Transverse colon (tissue), 4 donors: Measurements from ENCODE around the gene OSBPL2. TPM values are rescaled to one million over a fixed set of nuclear protein-coding genes. Genes with fewer than 3 reads are reported as not detected.

Source experiments
- DNase-seq: peaks from one replicate; pipeline ENCODE4 v3.0.0-alpha.2; 2019
- H3K27ac ChIP-seq, 4 donors: fragments of 200-600 bp; sonication (generic); 2 replicates each; pipeline ENCODE4 v1.5.1; 2016 to 2018; ENCODE audit warnings: inconsistent platforms in 4 of 4
- H3K27me3 ChIP-seq: fragments of 200-600 bp; sonication (generic); 2 replicates; pipeline ENCODE4 v1.5.1; 2017; ENCODE audit warnings: inconsistent platforms
- H3K36me3 ChIP-seq, 4 donors: fragments of 200-600 bp; sonication (generic); 2 replicates each; pipeline ENCODE4 v1.5.1; 2017 to 2019; ENCODE audit warnings: inconsistent platforms in 4 of 4
- H3K4me1 ChIP-seq, 4 donors: fragments of 200-600 bp; sonication (generic); 2 replicates each; pipeline ENCODE4 v1.5.1; 2017 to 2020; ENCODE audit warnings: inconsistent platforms in 4 of 4
- H3K4me3 ChIP-seq, 4 donors: fragments of 200-600 bp; sonication (generic); 1 replicate in 1 of 4; 2 replicates in 3 of 4; pipeline versions ENCODE4 v1.5.1 to v1.6.1; 2017 to 2019; ENCODE audit warnings: inconsistent platforms in 4 of 4
- H3K9me3 ChIP-seq, 2 donors: fragments of 200-600 bp; sonication (generic); 2 replicates each; pipeline ENCODE4 v1.5.1; 2017 to 2019; ENCODE audit warnings: inconsistent platforms in 2 of 2
- EP300 ChIP-seq: sonication (generic); formaldehyde crosslinking; IDR thresholded peaks from one replicate; pipeline ENCODE4 v1.6.1; 2017; ENCODE audit warnings: antibody characterized with exemption, low read depth
- POLR2A ChIP-seq: fragments of 450-650 bp; IDR thresholded peaks from one replicate; pipeline ENCODE4 v1.6.1; 2016; ENCODE audit warnings: antibody characterized with exemption, mild to moderate bottlenecking, moderate library complexity
- POLR2AphosphoS5 ChIP-seq, 3 donors: sonication (generic); formaldehyde crosslinking; IDR thresholded peaks; one replicate each; pipeline ENCODE4 v1.6.1; 2016; ENCODE audit warnings: antibody characterized with exemption in 3 of 3
- WGBS, 2 donors: methylation state at CpG; one replicate each; pipeline ENCODE4 v1.1.5; 2018; ENCODE audit warnings: low coverage in 1 of 2; 5-methylcytosine and 5-hydroxymethylcytosine counted together
- in situ Hi-C, 4 donors: fragments of 200-750 bp; cut with MboI; loops; one replicate each; pipeline versions ENCODE4 v1.15.0 to v1.15.1; 2017; ENCODE audit warnings: low sequenced_read_pairs in 3 of 4, low pct_ligation_motif_present in 1 of 4, low pct_unique_long_range_greater_than_20kb in 1 of 4
- intact Hi-C: fragments of 100-400 bp; cut with DNase I; formaldehyde crosslinking; loops from one replicate; pipeline ENCODE4 v1.15.1; 2023; ENCODE audit warnings: low total_unique reads
- total RNA-seq, 4 donors: library from RNA; depleted of rRNA; stranded (reverse); fragments of >200 nt; gene quantifications; one replicate each; pipeline ENCODE4 v1.1.0, GENCODE V29; 2016
- TF ChIP-seq, protein P1 (sequence below), 5 experiments: fragments of 200-600 bp in 3 of 5; fragments of 450-650 bp in 2 of 5; sonication (generic) in 3 of 5; IDR thresholded peaks; 1 replicate in 2 of 5; 2 replicates in 3 of 5; pipeline ENCODE4 v1.5.1; 2016 to 2017; ENCODE audit warnings: antibody characterized with exemption in 5 of 5, inconsistent platforms in 3 of 5, mild to moderate bottlenecking in 2 of 5, moderate library complexity in 1 of 5

Gene OSBPL2
- total RNA-seq, 4 donors from 2014 or later: 36.2 to 101 (median 73.3) TPM

DNA sequence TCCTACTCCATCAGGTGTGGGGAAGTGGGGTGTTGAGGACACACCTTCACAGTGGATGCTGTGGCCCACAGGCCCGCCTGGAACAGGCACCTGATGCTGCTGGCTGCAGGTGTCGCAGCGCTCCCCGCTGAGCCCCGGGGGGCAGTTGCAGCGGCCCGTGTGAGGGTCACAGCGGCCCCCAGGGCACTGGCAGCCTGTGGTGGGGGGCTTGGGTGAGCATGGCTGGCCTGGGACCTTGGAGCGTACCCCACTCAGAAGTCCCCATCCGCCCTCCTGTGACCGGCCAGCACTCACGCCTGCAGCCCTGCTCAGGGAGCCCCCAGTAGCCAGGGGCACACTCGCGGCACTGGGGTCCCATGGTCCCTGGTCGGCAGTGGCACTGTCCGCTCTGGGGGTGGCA is 83.7 kb downstream of the OSBPL2 start:
- WGBS, 2 donors: 94% methylated on average over 12 of the region's 16 CpGs; no CpG with 5 or more reads in 1 of the 2 donors
- Histone ChIP-seq H3K9me3 (no peaks in the 10 kb centered on the region), H3K36me3 (no peaks in the 10 kb centered on the region), H3K27ac (no peak overlapping the region), H3K4me3 (no peak overlapping the region), H3K27me3 (no peaks in the 10 kb centered on the region), H3K4me1 (no peaks in the 10 kb centered on the region)
- intact Hi-C loops (no loop called here), in situ Hi-C loops (no loop called here)
- DNase-seq: no peak
- no peak for TF ChIP-seq POLR2AphosphoS5 (IDR thresholded peaks at IDR 0.05)
- TF ChIP-seq, protein P1, sequence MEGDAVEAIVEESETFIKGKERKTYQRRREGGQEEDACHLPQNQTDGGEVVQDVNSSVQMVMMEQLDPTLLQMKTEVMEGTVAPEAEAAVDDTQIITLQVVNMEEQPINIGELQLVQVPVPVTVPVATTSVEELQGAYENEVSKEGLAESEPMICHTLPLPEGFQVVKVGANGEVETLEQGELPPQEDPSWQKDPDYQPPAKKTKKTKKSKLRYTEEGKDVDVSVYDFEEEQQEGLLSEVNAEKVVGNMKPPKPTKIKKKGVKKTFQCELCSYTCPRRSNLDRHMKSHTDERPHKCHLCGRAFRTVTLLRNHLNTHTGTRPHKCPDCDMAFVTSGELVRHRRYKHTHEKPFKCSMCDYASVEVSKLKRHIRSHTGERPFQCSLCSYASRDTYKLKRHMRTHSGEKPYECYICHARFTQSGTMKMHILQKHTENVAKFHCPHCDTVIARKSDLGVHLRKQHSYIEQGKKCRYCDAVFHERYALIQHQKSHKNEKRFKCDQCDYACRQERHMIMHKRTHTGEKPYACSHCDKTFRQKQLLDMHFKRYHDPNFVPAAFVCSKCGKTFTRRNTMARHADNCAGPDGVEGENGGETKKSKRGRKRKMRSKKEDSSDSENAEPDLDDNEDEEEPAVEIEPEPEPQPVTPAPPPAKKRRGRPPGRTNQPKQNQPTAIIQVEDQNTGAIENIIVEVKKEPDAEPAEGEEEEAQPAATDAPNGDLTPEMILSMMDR (IDR thresholded peaks at IDR 0.05): no peak

DNA sequence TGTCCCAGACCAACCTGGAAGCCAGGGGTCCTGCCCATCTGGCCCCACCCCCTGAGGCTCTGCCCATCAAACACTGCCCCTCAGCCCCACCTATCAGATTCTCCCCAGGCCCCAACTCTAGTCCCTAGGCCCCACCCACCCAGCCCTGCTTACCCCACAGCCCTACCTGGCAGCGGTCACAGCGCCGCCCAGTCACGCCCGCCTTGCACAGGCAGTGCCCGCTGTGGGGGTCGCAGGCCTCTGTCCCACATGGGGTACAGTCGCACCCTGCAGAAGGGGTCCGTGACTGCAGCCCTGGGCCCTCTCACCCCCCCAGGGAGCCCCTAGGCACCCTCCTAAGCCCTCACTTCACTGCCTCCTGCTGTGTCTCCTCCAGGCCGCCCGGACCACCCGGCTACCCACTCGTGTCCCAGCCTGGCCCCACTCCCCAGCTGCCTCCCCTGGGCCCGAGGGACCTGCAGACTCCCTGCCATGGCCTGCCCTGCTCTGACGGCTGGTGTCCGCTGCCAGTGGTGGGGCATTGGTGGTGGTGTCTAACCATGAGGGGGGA is 84.2 kb downstream of the OSBPL2 start:
- Histone ChIP-seq H3K4me1 (no peaks in the 10 kb centered on the region), H3K27ac (no peak overlapping the region), H3K4me3 (no peak overlapping the region), H3K36me3 (no peaks in the 10 kb centered on the region), H3K27me3 (no peaks in the 10 kb centered on the region), H3K9me3 (no peaks in the 10 kb centered on the region)
- intact Hi-C loops: no loop called here
- no peak for TF ChIP-seq EP300
- TF ChIP-seq, protein P1 (IDR thresholded peaks at IDR 0.05): no peak
- TF ChIP-seq POLR2AphosphoS5 (IDR thresholded peaks at IDR 0.05): no peak
- TF ChIP-seq POLR2A: no peak
- no peak for DNase-seq
- in situ Hi-C loops: no loop called here
- WGBS, 2 donors: 87% methylated on average over 16 of the region's 16 CpGs; no CpG with 5 or more reads in 1 of the 2 donors

DNA sequence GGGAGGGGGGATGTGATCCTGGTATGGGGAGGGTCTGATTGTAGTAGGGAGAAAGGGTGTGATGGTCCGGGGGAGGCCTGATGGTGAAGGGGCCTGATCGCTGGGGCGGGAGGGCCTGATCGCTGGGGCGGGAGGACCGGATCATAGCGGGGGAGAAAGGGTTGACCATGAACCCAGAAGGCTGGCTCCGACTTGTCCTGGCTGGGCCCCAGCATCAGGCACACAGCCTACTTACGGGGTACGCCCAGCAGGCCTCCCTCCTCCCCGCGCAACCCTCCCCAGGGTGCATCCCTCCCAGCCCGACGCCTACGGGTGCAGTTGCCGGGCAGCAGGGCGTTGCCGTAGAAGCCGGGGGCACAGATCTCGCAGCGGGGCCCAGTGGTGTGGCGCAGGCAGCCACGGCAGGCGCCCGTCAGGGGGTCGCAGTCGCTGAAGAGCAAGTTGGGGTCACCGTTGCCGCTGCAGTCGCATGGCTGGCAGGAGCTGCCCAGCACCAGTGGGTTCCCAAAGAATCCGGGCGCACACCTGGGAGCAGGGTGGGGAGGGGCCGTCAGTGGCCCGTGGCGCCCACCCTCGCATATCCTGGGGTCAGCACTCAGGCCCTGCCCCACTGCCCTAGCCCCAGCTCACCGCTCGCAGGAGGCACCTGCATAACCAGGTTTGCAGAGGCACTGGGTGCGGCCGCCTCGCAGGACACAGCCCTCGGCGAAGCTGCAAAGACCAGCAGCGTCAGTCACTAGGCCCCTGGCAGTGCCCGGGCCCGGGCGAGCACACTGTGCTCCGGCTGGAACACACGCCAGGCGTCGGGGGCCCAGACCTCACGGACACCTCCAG is 85.0 kb downstream of the OSBPL2 start:
- 92% methylated on average over 37 of the region's 52 CpGs; no CpG with 5 or more reads in 1 of the 2 donors for WGBS, 2 donors
- intact Hi-C loops: no loop called here
- no peak for TF ChIP-seq POLR2A
- TF ChIP-seq, protein P1 (IDR thresholded peaks at IDR 0.05): no peak
- TF ChIP-seq POLR2AphosphoS5 (IDR thresholded peaks at IDR 0.05): no peak
- no peak for TF ChIP-seq EP300
- Histone ChIP-seq H3K4me1 (no peaks in the 10 kb centered on the region), H3K27me3 (no peaks in the 10 kb centered on the region), H3K36me3 (no peaks in the 10 kb centered on the region), H3K9me3 (no peaks in the 10 kb centered on the region), H3K4me3 (no peak overlapping the region), H3K27ac (no peak overlapping the region)
- in situ Hi-C loops: no loop called here
- no peak for DNase-seq

DNA sequence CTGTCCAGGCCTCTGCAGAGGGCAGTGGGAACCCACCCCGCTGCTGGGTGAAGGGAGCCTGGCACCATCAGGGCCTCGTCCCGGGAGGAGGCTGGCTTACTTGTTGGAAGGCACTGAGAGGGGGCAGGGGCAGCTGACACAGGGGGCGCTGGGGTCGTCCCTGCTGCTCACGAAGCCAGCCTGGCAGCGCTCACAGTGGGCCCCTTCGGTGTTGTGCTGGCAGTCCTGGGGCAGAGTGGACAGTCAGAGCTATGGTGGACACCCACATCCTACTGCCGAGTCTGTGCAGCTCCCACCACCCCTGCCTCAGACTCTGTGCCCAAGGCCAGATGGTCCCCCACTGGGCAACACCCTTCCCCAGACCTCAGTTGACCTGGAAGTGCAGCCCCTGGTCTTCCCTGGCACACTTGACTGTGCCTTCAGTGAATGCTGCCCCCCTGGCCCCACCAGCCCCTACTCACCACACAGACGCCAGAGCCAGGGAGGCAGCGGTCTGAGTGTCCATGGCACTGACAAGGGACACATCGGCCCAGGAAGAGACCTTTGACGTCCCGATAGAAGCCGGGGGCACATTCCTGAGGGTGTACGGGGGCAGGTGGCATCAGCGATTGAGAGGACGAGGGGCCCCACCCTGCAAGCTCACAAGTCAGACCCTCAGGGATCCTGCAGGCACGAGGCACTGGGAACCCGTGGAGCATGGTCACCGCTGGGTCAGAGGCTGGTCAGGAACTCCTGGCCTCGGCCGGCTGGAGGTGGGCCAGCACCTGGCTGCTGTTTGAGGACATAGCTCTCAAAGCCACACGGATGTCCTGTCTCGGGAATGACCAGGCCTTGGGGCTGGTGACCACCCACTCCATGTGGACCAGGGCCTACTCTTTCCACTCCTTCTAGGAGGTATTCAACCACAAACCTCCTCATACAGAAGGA is 85.9 kb downstream of the OSBPL2 start:
- no peak overlapping the region for H3K27ac ChIP-seq
- H3K4me3 ChIP-seq: no peak overlapping the region
- TF ChIP-seq EP300: no peak
- TF ChIP-seq, protein P1 (IDR thresholded peaks at IDR 0.05): no peak
- TF ChIP-seq POLR2A: no peak
- no peak for TF ChIP-seq POLR2AphosphoS5 (IDR thresholded peaks at IDR 0.05)
- no peaks in the 10 kb centered on the region for H3K4me1 ChIP-seq
- H3K36me3 ChIP-seq: no peaks in the 10 kb centered on the region
- H3K9me3 ChIP-seq: no peaks in the 10 kb centered on the region
- no peaks in the 10 kb centered on the region for H3K27me3 ChIP-seq
- no peak for DNase-seq
- WGBS, 2 donors: 87% methylated on average over 23 of the region's 25 CpGs; no CpG with 5 or more reads in 1 of the 2 donors
- intact Hi-C loops: no loop called here
- in situ Hi-C loops: no loop called here
